Right atrium auricular region (tissue), 2 donors: Measurements from ENCODE around the gene RRAGD. TPM values are rescaled to one million over a fixed set of nuclear protein-coding genes. Genes with fewer than 3 reads are reported as not detected.

Experiments used
- DNase-seq: peaks from one replicate; pipeline ENCODE4 v3.0.0-alpha.2; 2019; ENCODE audit warnings: low spot score
- H3K27ac ChIP-seq, 2 donors: fragments of 200-600 bp; sonication (generic); 1 replicate in 1 of 2; 2 replicates in 1 of 2; pipeline ENCODE4 v1.5.1; 2016 to 2019
- H3K27me3 ChIP-seq, 2 donors: fragments of 200-600 bp; sonication (generic); one replicate each; pipeline versions ENCODE4 v1.5.1 to v1.6.0; 2017 to 2019
- H3K36me3 ChIP-seq: fragments of 200-600 bp; sonication (generic); one replicate; pipeline ENCODE4 v1.5.1; 2016
- H3K4me1 ChIP-seq, 2 donors: fragments of 200-600 bp; sonication (generic); one replicate each; pipeline versions ENCODE4 v1.5.1 to v1.6.0; 2017 to 2019
- H3K4me3 ChIP-seq, 2 donors: fragments of 200-600 bp; sonication (generic); 1 replicate in 1 of 2; 2 replicates in 1 of 2; pipeline ENCODE4 v1.5.1; 2017 to 2019; ENCODE audit warnings: mild to moderate bottlenecking in 1 of 2, moderate library complexity in 1 of 2
- H3K9me3 ChIP-seq, 2 donors: fragments of 200-600 bp; sonication (generic); one replicate each; pipeline ENCODE4 v1.5.1; 2019
- CTCF ChIP-seq, 2 donors: fragments of 200-600 bp; sonication (generic); IDR thresholded peaks; one replicate each; pipeline ENCODE4 v1.5.1; 2019; ENCODE audit warnings: antibody characterized with exemption in 2 of 2
- total RNA-seq, 2 donors: library from RNA; depleted of rRNA; stranded (reverse); fragments of >200 nt; gene quantifications; one replicate each; pipeline ENCODE4 v1.1.0, GENCODE V29; 2016

RRAGD gene
- total RNA-seq, 2 donors from 2014 or later = 56.4 to 98.0 TPM

DNA sequence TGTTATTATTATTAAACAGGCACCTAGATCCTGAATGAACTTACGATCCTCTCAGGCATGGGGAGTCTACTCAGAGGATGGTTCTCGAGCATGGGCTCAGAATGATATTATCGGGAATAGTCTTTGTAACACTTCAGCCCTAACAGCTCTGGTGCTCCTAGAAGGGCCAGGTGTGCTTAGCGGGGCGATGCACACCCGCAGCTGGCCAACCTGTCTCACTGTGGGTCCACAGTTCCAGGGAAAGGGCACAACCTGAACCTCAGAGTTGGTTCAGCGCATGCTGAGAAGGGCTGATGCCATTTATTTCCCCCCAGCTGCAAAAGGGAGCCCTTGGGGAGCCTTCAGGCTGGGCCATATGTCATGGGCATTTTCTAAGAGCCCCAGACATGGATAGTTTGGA, 26.2 kb downstream of the RRAGD start:
- Histone ChIP-seq H3K4me1 (peaks cover 0 to 5% of the 10 kb centered on the region in 2 donors), H3K36me3 (peaks cover 4% of the 10 kb centered on the region), H3K4me3 (no peak overlapping the region), H3K27me3 (no peaks in the 10 kb centered on the region), H3K9me3 (no peaks in the 10 kb centered on the region), H3K27ac (no peak overlapping the region)
- TF ChIP-seq CTCF (IDR thresholded peaks at IDR 0.05) = no peak
- no peak for DNase-seq

GRCh38 chr6:89385156-89385667, 26.9 kb downstream of the RRAGD start:
- Histone ChIP-seq H3K27me3 (no peaks in the 10 kb centered on the region), H3K4me1 (peaks cover 0 to 5% of the 10 kb centered on the region in 2 donors), H3K36me3 (peaks cover 4% of the 10 kb centered on the region), H3K27ac (no peak overlapping the region), H3K9me3 (no peaks in the 10 kb centered on the region), H3K4me3 (no peak overlapping the region)
- DNase-seq = no peak
- TF ChIP-seq CTCF (IDR thresholded peaks at IDR 0.05) = no peak

GRCh38 chr6:89381031-89381430, 31.0 kb downstream of the RRAGD start:
- TF ChIP-seq CTCF (IDR thresholded peaks at IDR 0.05) = no peak
- no peaks in the 10 kb centered on the region for H3K27me3 ChIP-seq
- H3K4me1 ChIP-seq = peaks cover 0 to 13% of the 10 kb centered on the region in 2 donors
- no peaks in the 10 kb centered on the region for H3K36me3 ChIP-seq
- no peak overlapping the region for H3K27ac ChIP-seq
- no peaks in the 10 kb centered on the region for H3K9me3 ChIP-seq
- no peak overlapping the region for H3K4me3 ChIP-seq
- no peak for DNase-seq

GRCh38 chr6:89379281-89379680, 32.8 kb downstream of the RRAGD start:
- no peak for DNase-seq
- peak overlapping the region in 1 of 2 donors; percentile 45 for H3K27ac ChIP-seq
- H3K4me3 ChIP-seq = no peak overlapping the region
- no peaks in the 10 kb centered on the region for H3K36me3 ChIP-seq
- H3K27me3 ChIP-seq = no peaks in the 10 kb centered on the region
- TF ChIP-seq CTCF (IDR thresholded peaks at IDR 0.05) = no peak
- no peaks in the 10 kb centered on the region for H3K9me3 ChIP-seq
- H3K4me1 ChIP-seq = peaks cover 0 to 13% of the 10 kb centered on the region in 2 donors

DNA sequence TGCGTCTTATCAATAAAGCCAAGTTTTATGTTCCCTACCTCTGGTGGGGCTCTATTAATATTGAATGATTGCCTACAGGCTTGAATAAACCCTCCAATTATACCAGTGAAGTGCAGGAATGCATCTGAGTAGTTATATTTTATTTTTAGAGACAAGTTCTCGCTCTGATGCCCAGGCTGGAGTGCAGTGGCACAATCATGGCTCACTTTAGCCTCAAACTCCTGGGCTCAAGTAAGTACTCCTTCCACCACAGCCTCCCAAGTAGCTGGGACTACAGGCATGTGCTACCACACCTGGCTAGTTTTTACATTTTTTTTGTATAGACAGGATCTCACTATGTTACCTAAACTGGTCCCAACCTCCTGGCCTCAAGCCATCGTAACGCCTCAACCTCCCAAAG, 33.4 kb downstream of the RRAGD start:
- Histone ChIP-seq H3K4me3 (no peak overlapping the region), H3K9me3 (no peaks in the 10 kb centered on the region), H3K27me3 (no peaks in the 10 kb centered on the region), H3K27ac (peak overlapping the region in 1 of 2 donors; percentile 45), H3K4me1 (peaks cover 0 to 13% of the 10 kb centered on the region in 2 donors), H3K36me3 (no peaks in the 10 kb centered on the region)
- no peak for DNase-seq
- no peak for TF ChIP-seq CTCF (IDR thresholded peaks at IDR 0.05)
